IMR-90 (cell line): ENCODE results near the gene XPR1. TPM values are rescaled to one million over a fixed set of nuclear protein-coding genes. Genes with fewer than 3 reads are reported as not detected.

Source experiments
- ATAC-seq: fragments of 200-7000 bp; cut with Tn5 transposase; 2 replicates; pipeline ENCODE4 v1.9.1; 2020; ENCODE audit warnings: low read depth, mild to moderate bottlenecking, moderate library complexity
- BruUV-seq: library from RNA; stranded (reverse); fragments of 400-500 nt; replicated peaks from 2 replicates; lab custom pipeline; 2021; lab: Mats Ljungman, UMichigan
- CTCF ChIA-PET: fragments of 300-600 bp; formaldehyde crosslinking; extraction: SDS; loops from one replicate; lab custom pipeline; 2021; ENCODE audit warnings: antibody characterized with exemption; lab: Yijun Ruan, JAX
- POLR2A ChIA-PET: fragments of 300-600 bp; sonication (Branson Sonifier 250); formaldehyde crosslinking; loops from one replicate; lab custom pipeline; 2022; ENCODE audit warnings: antibody characterized with exemption; ENCODE audit not compliant: unreplicated experiment; lab: Charles Lee
- DNase-seq: peaks from one replicate; pipeline ENCODE4 v3.0.0; 2013
- H2AFZ ChIP-seq: replicated peaks from 2 replicates; pipeline ENCODE3; 2013; ENCODE audit warnings: low read length, mild to moderate bottlenecking; ENCODE audit not compliant: poor library complexity
- H2AK5ac ChIP-seq: 2 replicates; pipeline ENCODE4 v1.6.1; 2013; ENCODE audit warnings: low read depth, low read length, inconsistent platforms
- H2AK9ac ChIP-seq: replicated peaks from 2 replicates; pipeline ENCODE3; 2013; ENCODE audit warnings: mild to moderate bottlenecking, low read depth, low read length, moderate library complexity; ENCODE audit not compliant: poor library complexity
- H2BK120ac ChIP-seq: 2 replicates; pipeline ENCODE4 v1.6.1; 2013; ENCODE audit warnings: low read depth, low read length, inconsistent platforms
- H2BK15ac ChIP-seq: 3 replicates; pipeline ENCODE4 v1.6.1; 2013; ENCODE audit warnings: low read depth, low read length, inconsistent platforms
- H2BK20ac ChIP-seq: 2 replicates; pipeline ENCODE4 v1.6.1; 2013; ENCODE audit warnings: low read depth, mild to moderate bottlenecking, inconsistent platforms, low read length, moderate library complexity
- H2BK5ac ChIP-seq: 2 replicates; pipeline ENCODE4 v1.6.1; 2013; ENCODE audit warnings: mild to moderate bottlenecking, low read depth, low read length, inconsistent platforms; ENCODE audit not compliant: poor library complexity, severe bottlenecking
- H3K14ac ChIP-seq: replicated peaks from 2 replicates; pipeline ENCODE4 v1.6.1; 2013; ENCODE audit warnings: low read depth, low read length, inconsistent platforms
- H3K18ac ChIP-seq: 2 replicates; pipeline ENCODE4 v1.6.1; 2013; ENCODE audit warnings: low read depth, low read length, control low read depth
- H3K23ac ChIP-seq: 2 replicates; pipeline ENCODE4 v1.6.1; 2013; ENCODE audit warnings: low read depth, low read length, inconsistent platforms
- H3K27ac ChIP-seq: 2 replicates; pipeline ENCODE4 v1.5.1; 2013; ENCODE audit warnings: mild to moderate bottlenecking, control low read depth, low read length; ENCODE audit not compliant: insufficient read depth
- H3K27me3 ChIP-seq: 2 replicates; pipeline ENCODE4 v1.6.1; 2013; ENCODE audit warnings: low read length; ENCODE audit not compliant: control insufficient read depth, insufficient read depth
- H3K36me3 ChIP-seq: 2 replicates; pipeline ENCODE4 v1.6.1; 2013; ENCODE audit warnings: low read length, mixed read lengths; ENCODE audit not compliant: control insufficient read depth, insufficient read depth
- H3K4ac ChIP-seq: 2 replicates; pipeline ENCODE4 v1.6.1; 2013; ENCODE audit warnings: low read depth, low read length, inconsistent platforms
- H3K4me1 ChIP-seq: 2 replicates; pipeline ENCODE4 v1.6.1; 2013; ENCODE audit warnings: low read length, mixed read lengths; ENCODE audit not compliant: control insufficient read depth, insufficient read depth
- H3K4me2 ChIP-seq: 2 replicates; pipeline ENCODE4 v1.6.1; 2013; ENCODE audit warnings: low read depth, mild to moderate bottlenecking, control low read depth, low read length, moderate library complexity
- H3K4me3 ChIP-seq: 2 replicates; pipeline ENCODE4 v1.5.1; 2013; ENCODE audit warnings: low read depth, mild to moderate bottlenecking, control low read depth, low read length, moderate library complexity; ENCODE audit not compliant: insufficient read depth
- H3K56ac ChIP-seq: 2 replicates; pipeline ENCODE4 v1.6.1; 2013; ENCODE audit warnings: low read length, inconsistent platforms; ENCODE audit not compliant: insufficient read depth; ENCODE audit errors: extremely low read depth
- H3K79me1 ChIP-seq, 2 experiments: 2 replicates each; pipeline ENCODE4 v1.6.1; 2013; ENCODE audit warnings: low read length in 2 of 2, inconsistent platforms in 1 of 2, low read depth in 1 of 2
- H3K9ac ChIP-seq: 2 replicates; pipeline ENCODE4 v1.6.1; 2013; ENCODE audit warnings: low read depth, low read length, control low read depth
- H3K9me1 ChIP-seq: 2 replicates; pipeline ENCODE4 v1.6.1; 2013; ENCODE audit warnings: low read length, inconsistent platforms; ENCODE audit not compliant: insufficient read depth
- H3K9me3 ChIP-seq: 2 replicates; pipeline ENCODE4 v1.6.1; 2013; ENCODE audit warnings: low read length; ENCODE audit not compliant: control insufficient read depth, insufficient read depth
- H4K20me1 ChIP-seq: 2 replicates; pipeline ENCODE4 v1.6.1; 2013; ENCODE audit warnings: low read length, inconsistent platforms; ENCODE audit not compliant: insufficient read depth
- H4K5ac ChIP-seq: 2 replicates; pipeline ENCODE4 v1.6.1; 2013; ENCODE audit warnings: mild to moderate bottlenecking, low read depth, low read length, control low read depth
- H4K8ac ChIP-seq, 2 experiments: 2 replicates each; pipeline ENCODE4 v1.6.1; 2013; ENCODE audit warnings: low read depth in 2 of 2, low read length in 2 of 2, control low read depth in 1 of 2, inconsistent platforms in 1 of 2
- H4K91ac ChIP-seq: 2 replicates; pipeline ENCODE4 v1.6.1; 2013; ENCODE audit warnings: low read depth, low read length, inconsistent platforms; ENCODE audit not compliant: insufficient read depth
- BHLHE40 ChIP-seq: fragments of 150-350 bp; IDR thresholded peaks from 2 replicates; pipeline ENCODE4 v1.6.1; 2016; ENCODE audit warnings: mild to moderate bottlenecking, low read depth, low read length
- CEBPB ChIP-seq: IDR thresholded peaks from 2 replicates; pipeline ENCODE4 v1.6.1; 2012; ENCODE audit warnings: low read depth, low read length, improper control_type of control experiment
- ELK1 ChIP-seq: fragments of 150-350 bp; IDR thresholded peaks from 2 replicates; pipeline ENCODE4 v1.6.1; 2016; ENCODE audit warnings: low read depth, mild to moderate bottlenecking, low read length, moderate library complexity, borderline replicate concordance
- WGBS, 2 experiments: methylation state at CpG; one replicate each; pipeline versions ENCODE4 v1.1.5 to v1.1.7; 2013; ENCODE audit warnings: missing lambda C conversion rate in 2 of 2; ENCODE audit not compliant: insufficient read length in 1 of 2; ENCODE audit errors: extremely low coverage in 2 of 2; 5-methylcytosine and 5-hydroxymethylcytosine counted together
- dilution Hi-C: fragments of 300-500 bp; cut with HindIII; formaldehyde crosslinking; loops from one replicate; pipeline ENCODE4 v1.14.3; 2018; ENCODE audit warnings: low sequenced_read_pairs; ENCODE audit not compliant: unreplicated experiment
- in situ Hi-C: fragments of 300-500 bp; cut with MboI; formaldehyde crosslinking; loops from 3 replicates; pipeline ENCODE4 v1.14.3; 2019; ENCODE audit warnings: low sequenced_read_pairs, inconsistent platforms, mixed read lengths
- intact Hi-C: fragments of 100-400 bp; cut with micrococcal nuclease; formaldehyde crosslinking; loops from 2 replicates; pipeline ENCODE4 v1.10.0; 2022
- polyA plus RNA-seq, 3 experiments: library from polyadenylated mRNA; depleted of rRNA; stranded (reverse); fragments of >200 nt; gene quantifications; 2 replicates each; pipeline ENCODE4 v1.2.3, GENCODE V29; 2012; ENCODE audit warnings: low replicate concordance in 1 of 3
- total RNA-seq: library from RNA; depleted of rRNA; stranded (reverse); fragments of >200 nt; gene quantifications from 2 replicates; pipeline ENCODE4 v1.2.3, GENCODE V29; 2012

XPR1 gene
- total and polyA plus RNA-seq, 2 of the 4 experiments (the other 2 are of a cell fraction) = 11.8 to 25.1 TPM

DNA sequence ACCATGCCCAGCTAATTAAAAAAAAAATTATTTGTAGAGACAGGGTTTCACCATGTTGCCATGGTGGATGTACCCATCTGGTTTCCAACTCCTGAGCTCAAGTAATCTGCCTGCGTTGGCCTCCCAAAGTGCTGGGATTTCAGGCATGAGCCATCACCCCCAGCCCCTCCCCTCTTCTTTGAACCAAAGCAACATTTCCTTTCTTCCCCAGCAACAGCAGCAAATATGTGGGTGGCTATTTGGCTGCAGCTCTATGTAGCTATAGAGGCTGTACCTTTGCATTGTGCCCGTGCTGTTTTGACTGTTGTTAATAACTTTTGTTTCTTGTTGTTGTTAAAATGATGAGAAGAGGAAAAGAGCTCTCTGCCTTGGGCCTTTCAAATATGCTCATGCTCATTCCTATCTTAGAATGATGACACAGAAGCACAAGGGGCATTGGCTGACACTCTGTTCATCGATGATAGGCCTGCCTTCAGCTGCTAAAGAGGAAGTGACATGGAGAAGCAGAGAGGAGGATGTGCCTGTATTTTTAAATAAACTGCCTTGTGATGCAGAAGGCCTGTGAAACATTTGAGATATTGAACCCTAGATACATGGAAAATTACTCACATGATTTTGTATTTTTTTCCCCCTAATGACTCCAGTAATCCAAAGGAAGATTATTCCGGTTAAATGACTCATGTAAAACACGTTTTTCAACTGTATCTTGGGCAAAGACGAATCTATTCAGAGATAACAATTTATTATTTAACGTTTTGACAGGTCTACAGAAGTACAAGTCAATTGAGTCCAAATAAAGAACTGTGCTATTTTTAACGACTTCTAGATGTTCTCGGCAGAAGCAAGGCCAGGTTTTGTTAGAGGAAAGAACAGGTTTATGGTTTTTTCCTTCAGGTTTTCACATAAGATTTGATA lies 20.5 kb upstream of the XPR1 start:
- H2AK9ac ChIP-seq = peak overlapping the region; percentile 6
- H4K91ac ChIP-seq = peak overlapping the region; percentile 54
- WGBS, 2 experiments = no CpG with 5 or more reads among the region's 9 CpGs
- BruUV-seq = no TSS peak
- POLR2A ChIA-PET = no interaction called here
- H2BK20ac ChIP-seq = peak overlapping the region; percentile 60; the same call in 1 of the 2 replicates
- peak overlapping the region; percentile 75 for H3K4ac ChIP-seq
- H3K4me3 ChIP-seq = no peak overlapping the region
- H2BK5ac ChIP-seq = peak overlapping the region; percentile 92
- peak overlapping the region; percentile 61; the same call in 1 of the 3 replicates for H2BK15ac ChIP-seq
- DNase-seq (peak; percentile 87), ATAC-seq (peak; percentile 58)
- H2BK120ac ChIP-seq = peak overlapping the region; percentile 90
- CTCF ChIA-PET = interaction anchor here (0.7 kb wide), 1 partner anchor 555 kb away, joined by 3 read pairs; no protein-coding TSS in a partner anchor
- H2AFZ ChIP-seq = peak overlapping the region; percentile 77
- TF ChIP-seq BHLHE40 (peak; percentile 61), CEBPB (peak; percentile 22; the same call in 1 of the 2 replicates), ELK1 (no peak)
- H3K4me2 ChIP-seq = peak overlapping the region; percentile 8; the same call in 1 of the 2 replicates
- dilution Hi-C loops = no loop called here
- H3K56ac ChIP-seq = peak overlapping the region; percentile 55; the same call in 1 of the 2 replicates
- H3K27me3 ChIP-seq = no peaks in the 10 kb centered on the region
- H3K36me3 ChIP-seq = no peaks in the 10 kb centered on the region
- peak overlapping the region; percentile 74 for H3K18ac ChIP-seq
- no peaks in the 10 kb centered on the region for H4K20me1 ChIP-seq
- H3K4me1 ChIP-seq = peaks cover 12% of the 10 kb centered on the region
- peak overlapping the region; percentile 69 to 85; a peak in 3 of 4 replicates for H4K8ac ChIP-seq
- in situ Hi-C loops = no loop called here
- H2AK5ac ChIP-seq = peak overlapping the region; percentile 48; the same call in 1 of the 2 replicates
- intact Hi-C loops = no loop called here
- peak overlapping the region; percentile 70 for H4K5ac ChIP-seq
- peak overlapping the region; percentile 6 for H3K14ac ChIP-seq
- H3K9me1 ChIP-seq = peaks cover 15% of the 10 kb centered on the region
- peak overlapping the region; percentile 71; the same call in 1 of the 2 replicates for H3K23ac ChIP-seq
- H3K9me3 ChIP-seq = no peaks in the 10 kb centered on the region
- H3K79me1 ChIP-seq = no peaks in the 10 kb centered on the region
- no peak overlapping the region for H3K9ac ChIP-seq
- H3K27ac ChIP-seq = peak overlapping the region; percentile 76
